Activated CD8-positive, alpha-beta T cell treated with anti-CD3 and anti-CD28 coated beads for 36 hours (primary cell): Measurements from ENCODE around the gene VPS39. TPM values are rescaled to one million over a fixed set of nuclear protein-coding genes. Genes with fewer than 3 reads are reported as not detected.

ENCODE experiments used
- ATAC-seq: fragments of 200-7000 bp; cut with Tn5 transposase; one replicate; pipeline ENCODE4 v1.10.0; 2021; ENCODE audit warnings: mild to moderate bottlenecking, moderate library complexity
- CTCF ChIA-PET: fragments of 350-600 bp; sonication (Branson Sonifier 250); formaldehyde crosslinking; loops from one replicate; lab custom pipeline; 2021; ENCODE audit warnings: antibody characterized with exemption; lab: Charles Lee
- POLR2A ChIA-PET: fragments of 350-600 bp; sonication (Branson Sonifier 250); formaldehyde crosslinking; loops from one replicate; lab custom pipeline; 2021; ENCODE audit warnings: antibody characterized with exemption; lab: Charles Lee
- DNase-seq: peaks from one replicate; pipeline ENCODE4 v3.0.0-alpha.2; 2020
- H3K27ac Mint-ChIP-seq: one replicate; pipeline ENCODE4 v1.8.0; 2021; ENCODE audit warnings: mild to moderate bottlenecking, mixed read lengths
- H3K27me3 Mint-ChIP-seq: one replicate; pipeline ENCODE4 v1.8.0; 2021; ENCODE audit warnings: mixed read lengths
- H3K36me3 Mint-ChIP-seq: one replicate; pipeline ENCODE4 v1.8.0; 2021; ENCODE audit warnings: low read depth, mixed read lengths
- H3K4me1 Mint-ChIP-seq: one replicate; pipeline ENCODE4 v1.8.0; 2021; ENCODE audit warnings: low read depth, mixed read lengths
- H3K4me3 Mint-ChIP-seq: one replicate; pipeline ENCODE4 v1.8.0; 2021; ENCODE audit warnings: mild to moderate bottlenecking, moderate library complexity, mixed read lengths
- H3K9me3 Mint-ChIP-seq: one replicate; pipeline ENCODE4 v1.8.0; 2021; ENCODE audit warnings: mixed read lengths
- intact Hi-C: fragments of 100-400 bp; cut with micrococcal nuclease; formaldehyde crosslinking; loops from one replicate; pipeline ENCODE4 v1.10.0; 2022
- total RNA-seq, 2 experiments: library from RNA; stranded (reverse); gene quantifications; one replicate each; pipeline ENCODE4 v1.2.3, GENCODE V29; 2021
- TF ChIP-seq, protein P1 (sequence below): fragments of 200-600 bp; IDR thresholded peaks from one replicate; pipeline ENCODE4 v1.8.0; 2022; ENCODE audit warnings: antibody characterized with exemption, mild to moderate bottlenecking

VPS39 gene
- total RNA-seq, 2 experiments from 2014 or later = 47.3 to 49.8 TPM

DNA sequence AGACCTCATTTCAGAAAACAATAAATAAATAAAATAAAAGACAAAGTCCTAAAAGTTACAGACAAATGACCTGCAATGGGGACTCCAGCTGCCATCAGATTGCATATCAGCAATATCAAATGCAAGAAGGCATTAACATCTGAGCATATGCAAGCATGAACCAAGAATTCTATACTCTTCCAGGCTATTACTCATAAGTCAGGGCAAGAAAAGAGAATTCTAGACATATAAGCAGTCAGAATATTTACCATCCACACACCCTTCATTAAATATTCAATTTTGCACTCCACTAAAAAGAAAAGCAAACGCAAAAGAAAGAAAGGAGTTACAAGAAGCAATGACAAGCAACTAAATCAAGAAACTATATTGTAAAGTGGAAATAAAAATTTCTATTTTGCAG lies 72.8 kb downstream of the VPS39 start:
- TF ChIP-seq, protein P1, sequence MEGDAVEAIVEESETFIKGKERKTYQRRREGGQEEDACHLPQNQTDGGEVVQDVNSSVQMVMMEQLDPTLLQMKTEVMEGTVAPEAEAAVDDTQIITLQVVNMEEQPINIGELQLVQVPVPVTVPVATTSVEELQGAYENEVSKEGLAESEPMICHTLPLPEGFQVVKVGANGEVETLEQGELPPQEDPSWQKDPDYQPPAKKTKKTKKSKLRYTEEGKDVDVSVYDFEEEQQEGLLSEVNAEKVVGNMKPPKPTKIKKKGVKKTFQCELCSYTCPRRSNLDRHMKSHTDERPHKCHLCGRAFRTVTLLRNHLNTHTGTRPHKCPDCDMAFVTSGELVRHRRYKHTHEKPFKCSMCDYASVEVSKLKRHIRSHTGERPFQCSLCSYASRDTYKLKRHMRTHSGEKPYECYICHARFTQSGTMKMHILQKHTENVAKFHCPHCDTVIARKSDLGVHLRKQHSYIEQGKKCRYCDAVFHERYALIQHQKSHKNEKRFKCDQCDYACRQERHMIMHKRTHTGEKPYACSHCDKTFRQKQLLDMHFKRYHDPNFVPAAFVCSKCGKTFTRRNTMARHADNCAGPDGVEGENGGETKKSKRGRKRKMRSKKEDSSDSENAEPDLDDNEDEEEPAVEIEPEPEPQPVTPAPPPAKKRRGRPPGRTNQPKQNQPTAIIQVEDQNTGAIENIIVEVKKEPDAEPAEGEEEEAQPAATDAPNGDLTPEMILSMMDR = no peak
- no peak overlapping the region for H3K4me3 Mint-ChIP-seq
- no peaks in the 10 kb centered on the region for H3K27me3 Mint-ChIP-seq
- ChIA-PET CTCF (interaction anchor here (1.2 to 2.9 kb wide), 5 partner anchors 10 to 145 kb away, joined by 3 to 20 read pairs (median 8); no protein-coding TSS in a partner anchor), POLR2A (no interaction called here)
- H3K4me1 Mint-ChIP-seq = no peaks in the 10 kb centered on the region
- intact Hi-C loops = loop anchor here (10.0 kb wide), 2 partner anchors 71 to 141 kb away; no protein-coding TSS in a partner anchor
- DNase-seq (no peak), ATAC-seq (no peak)
- H3K9me3 Mint-ChIP-seq = no peaks in the 10 kb centered on the region
- no peaks in the 10 kb centered on the region for H3K36me3 Mint-ChIP-seq
- H3K27ac Mint-ChIP-seq = no peak overlapping the region

DNA sequence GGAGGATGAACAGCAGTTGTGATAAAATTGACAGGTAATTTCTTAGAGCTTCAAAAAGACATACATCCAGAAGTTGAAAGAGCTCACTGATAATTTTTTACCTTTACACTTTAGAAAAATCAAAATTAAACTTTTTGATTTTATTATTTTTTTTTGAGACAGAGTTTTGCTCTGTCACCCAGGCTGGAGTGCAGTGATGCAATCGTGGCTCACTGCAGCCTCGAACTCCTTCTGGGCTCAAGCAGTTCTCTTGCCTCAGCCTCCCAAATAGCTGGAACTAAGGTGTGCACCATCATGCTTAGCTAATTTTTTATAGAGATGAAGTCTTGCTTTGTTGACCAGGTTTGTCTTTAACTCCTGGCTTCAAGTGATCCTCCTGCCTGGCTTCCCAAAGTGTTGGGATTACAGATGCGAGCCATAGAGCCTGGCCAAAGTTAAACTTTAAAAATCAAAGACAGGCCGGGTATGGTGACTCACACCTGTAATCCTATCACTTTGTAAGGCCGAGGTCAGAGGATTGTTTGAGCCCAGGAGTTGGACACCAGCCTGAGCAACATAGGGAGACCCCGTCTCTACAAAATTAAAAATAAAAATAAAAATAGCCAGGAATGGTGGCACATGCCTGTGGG lies 73.4 kb downstream of the VPS39 start:
- ChIA-PET CTCF (interaction anchor here (0.8 to 2.9 kb wide), 10 partner anchors 10 to 145 kb away, joined by 3 to 20 read pairs (median 4); no protein-coding TSS in a partner anchor), POLR2A (interaction anchor here (0.6 to 0.7 kb wide), 2 partner anchors 383 to 763 kb away, joined by 3 to 4 read pairs; no protein-coding TSS in a partner anchor)
- intact Hi-C loops = loop anchor here (10.0 kb wide), 2 partner anchors 70 to 140 kb away; no protein-coding TSS in a partner anchor
- no peak overlapping the region for H3K27ac Mint-ChIP-seq
- H3K4me3 Mint-ChIP-seq = no peak overlapping the region
- no peak for DNase-seq
- no peaks in the 10 kb centered on the region for H3K9me3 Mint-ChIP-seq
- TF ChIP-seq, protein P1 = no peak
- no peaks in the 10 kb centered on the region for H3K27me3 Mint-ChIP-seq
- no peaks in the 10 kb centered on the region for H3K36me3 Mint-ChIP-seq
- ATAC-seq = no peak
- no peaks in the 10 kb centered on the region for H3K4me1 Mint-ChIP-seq

DNA sequence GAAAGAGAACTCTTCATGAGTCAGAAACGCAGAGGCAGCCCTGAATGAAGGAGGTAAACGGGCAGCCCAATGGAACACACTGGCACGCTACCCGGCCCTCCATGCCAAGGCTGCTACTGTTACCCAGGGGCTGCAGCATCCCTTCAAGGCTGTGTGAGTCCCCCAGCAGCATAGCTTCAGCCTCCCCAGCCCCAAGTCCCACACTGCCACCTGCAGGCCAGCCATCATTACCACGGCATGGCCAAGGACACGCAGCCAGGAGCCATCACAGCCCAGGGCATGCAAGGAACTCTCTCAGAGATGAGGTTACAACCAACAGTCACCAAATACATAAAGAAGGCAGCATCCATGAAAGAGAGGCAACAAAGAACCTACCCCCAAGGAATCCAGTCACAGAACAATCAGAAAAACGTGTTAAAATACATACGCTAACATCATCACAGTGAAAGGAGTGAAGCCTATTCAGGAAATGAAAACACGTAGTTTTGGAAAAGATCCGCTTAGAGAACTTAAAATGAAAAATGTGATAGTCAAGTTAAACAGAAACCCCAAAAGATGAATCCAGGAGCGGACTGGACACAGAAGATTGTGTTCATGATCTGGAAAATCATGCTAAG lies 74.1 kb downstream of the VPS39 start:
- no peaks in the 10 kb centered on the region for H3K9me3 Mint-ChIP-seq
- peak; percentile 74 for DNase-seq
- no peak overlapping the region for H3K4me3 Mint-ChIP-seq
- ChIA-PET POLR2A (interaction anchor here (0.6 to 0.7 kb wide), 2 partner anchors 383 to 763 kb away, joined by 3 to 4 read pairs; no protein-coding TSS in a partner anchor), CTCF (interaction anchor here (0.6 to 2.9 kb wide), 14 partner anchors 13 to 144 kb away, joined by 3 to 20 read pairs (median 4); no protein-coding TSS in a partner anchor)
- H3K36me3 Mint-ChIP-seq = no peaks in the 10 kb centered on the region
- H3K27ac Mint-ChIP-seq = no peak overlapping the region
- TF ChIP-seq, protein P1 = peak; percentile 53
- H3K27me3 Mint-ChIP-seq = no peaks in the 10 kb centered on the region
- intact Hi-C loops = loop anchor here (10.0 kb wide), 2 partner anchors 69 to 139 kb away; no protein-coding TSS in a partner anchor
- peak; percentile 91 for ATAC-seq
- no peaks in the 10 kb centered on the region for H3K4me1 Mint-ChIP-seq

DNA sequence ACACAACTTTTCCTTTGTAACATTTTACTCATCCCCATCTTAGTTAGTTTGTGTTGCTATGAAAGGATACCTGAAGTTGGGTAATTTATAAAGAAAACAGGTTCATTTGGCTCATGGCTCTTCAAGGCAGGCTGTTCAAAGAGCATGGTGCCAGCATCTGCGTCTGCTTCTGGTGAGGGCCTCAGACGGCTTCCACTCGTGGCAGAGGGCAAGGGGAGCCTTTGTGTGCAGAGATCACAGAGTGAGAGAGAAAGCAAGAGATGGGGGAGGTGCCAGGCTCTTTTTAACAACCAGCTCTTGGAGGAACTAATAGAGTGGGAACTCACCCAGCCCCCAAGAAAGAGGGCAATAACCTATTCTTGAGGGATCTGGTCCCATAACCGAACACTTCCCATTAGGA lies 74.7 kb downstream of the VPS39 start:
- no peaks in the 10 kb centered on the region for H3K36me3 Mint-ChIP-seq
- ChIA-PET POLR2A (no interaction called here), CTCF (interaction anchor here (0.6 to 2.9 kb wide), 8 partner anchors 13 to 143 kb away, joined by 3 to 20 read pairs (median 3); no protein-coding TSS in a partner anchor)
- TF ChIP-seq, protein P1 = no peak
- no peak overlapping the region for H3K27ac Mint-ChIP-seq
- H3K4me3 Mint-ChIP-seq = no peak overlapping the region
- H3K27me3 Mint-ChIP-seq = no peaks in the 10 kb centered on the region
- H3K9me3 Mint-ChIP-seq = no peaks in the 10 kb centered on the region
- DNase-seq (no peak), ATAC-seq (no peak)
- no peaks in the 10 kb centered on the region for H3K4me1 Mint-ChIP-seq
- intact Hi-C loops = loop anchor here (10.0 kb wide), 2 partner anchors 69 to 139 kb away; no protein-coding TSS in a partner anchor
